Neural cell (in vitro differentiated cells): Measurements from ENCODE around the gene TCP11X2.

ENCODE experiments used
- EZH2 ChIP-seq: fragments of 200-600, 300-800 bp; shearing (Covaris generic), sonication (generic); IDR thresholded peaks from 2 replicates; pipeline ENCODE4 v1.6.1; 2014; ENCODE audit warnings: antibody characterized with exemption, low read length, borderline replicate concordance, mild to moderate bottlenecking; ENCODE audit not compliant: insufficient read depth, poor library complexity, severe bottlenecking
- RAD21 ChIP-seq: fragments of 450-650 bp; conservative IDR thresholded peaks from 2 replicates; pipeline ENCODE4 v1.6.1; 2014; ENCODE audit warnings: antibody characterized with exemption, mild to moderate bottlenecking, moderate library complexity
- TAF1 ChIP-seq: IDR thresholded peaks from 2 replicates; pipeline ENCODE4 v1.6.1; 2012; ENCODE audit warnings: low read depth
- TF ChIP-seq, protein P1 (sequence below): fragments of 450-650 bp; IDR thresholded peaks from 2 replicates; pipeline ENCODE4 v1.5.1; 2014; ENCODE audit warnings: antibody characterized with exemption, mild to moderate bottlenecking, moderate library complexity; ENCODE audit not compliant: poor library complexity, severe bottlenecking

DNA sequence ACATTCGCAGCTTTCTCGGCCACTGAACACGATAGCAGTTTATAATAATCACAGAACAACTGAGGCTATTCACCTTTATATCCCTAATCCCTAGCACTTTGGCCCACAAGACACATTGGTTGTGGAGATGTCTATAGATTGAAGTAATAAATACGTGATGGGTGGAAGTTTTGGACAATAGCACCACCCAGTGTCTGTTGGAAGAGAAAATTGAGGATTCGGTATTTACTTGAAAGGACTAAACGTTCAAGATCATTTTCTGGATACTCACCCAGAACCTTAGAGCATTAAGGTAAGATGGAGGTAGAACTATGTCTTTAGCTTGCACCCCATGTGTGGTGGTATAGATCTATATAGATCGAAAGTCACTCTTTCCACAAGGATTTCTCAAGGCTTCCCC, 45.7 kb upstream of the TCP11X2 start:
- TF ChIP-seq, protein P1, sequence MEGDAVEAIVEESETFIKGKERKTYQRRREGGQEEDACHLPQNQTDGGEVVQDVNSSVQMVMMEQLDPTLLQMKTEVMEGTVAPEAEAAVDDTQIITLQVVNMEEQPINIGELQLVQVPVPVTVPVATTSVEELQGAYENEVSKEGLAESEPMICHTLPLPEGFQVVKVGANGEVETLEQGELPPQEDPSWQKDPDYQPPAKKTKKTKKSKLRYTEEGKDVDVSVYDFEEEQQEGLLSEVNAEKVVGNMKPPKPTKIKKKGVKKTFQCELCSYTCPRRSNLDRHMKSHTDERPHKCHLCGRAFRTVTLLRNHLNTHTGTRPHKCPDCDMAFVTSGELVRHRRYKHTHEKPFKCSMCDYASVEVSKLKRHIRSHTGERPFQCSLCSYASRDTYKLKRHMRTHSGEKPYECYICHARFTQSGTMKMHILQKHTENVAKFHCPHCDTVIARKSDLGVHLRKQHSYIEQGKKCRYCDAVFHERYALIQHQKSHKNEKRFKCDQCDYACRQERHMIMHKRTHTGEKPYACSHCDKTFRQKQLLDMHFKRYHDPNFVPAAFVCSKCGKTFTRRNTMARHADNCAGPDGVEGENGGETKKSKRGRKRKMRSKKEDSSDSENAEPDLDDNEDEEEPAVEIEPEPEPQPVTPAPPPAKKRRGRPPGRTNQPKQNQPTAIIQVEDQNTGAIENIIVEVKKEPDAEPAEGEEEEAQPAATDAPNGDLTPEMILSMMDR: peak; percentile 13
- TF ChIP-seq TAF1 (no peak), RAD21 (no peak), EZH2 (no peak)
